Brain microvascular endothelial cell (primary cell): ENCODE results near the gene ADAMTS12.
"Not testable (repeated sequence)": the region's sequence is repeated elsewhere in the genome, so short reads cannot be mapped to it uniquely, and the experiment has no call there.

ENCODE experiments used
- DNase-seq: peaks from one replicate; pipeline ENCODE4 v3.0.0-alpha.2; 2020
- H3K27ac ChIP-seq: fragments of 250-450 bp; sonication (Bioruptor Pico); 2 replicates; pipeline ENCODE4 v1.5.1; 2020; ENCODE audit warnings: mild to moderate bottlenecking, moderate library complexity
- H3K27me3 ChIP-seq: fragments of 250-450 bp; sonication (Bioruptor Pico); replicated peaks from 2 replicates; pipeline ENCODE4 v1.5.1; 2020; ENCODE audit warnings: mild to moderate bottlenecking
- H3K36me3 ChIP-seq: fragments of 250-450 bp; sonication (Bioruptor Pico); replicated peaks from 2 replicates; pipeline ENCODE4 v1.5.1; 2020; ENCODE audit warnings: mild to moderate bottlenecking
- H3K4me3 ChIP-seq: 2 replicates; pipeline ENCODE4 v1.5.1; 2011; ENCODE audit warnings: low read depth, mild to moderate bottlenecking, control low read depth, low read length, moderate library complexity
- CTCF ChIP-seq: IDR thresholded peaks from 2 replicates; pipeline ENCODE4 v1.5.1; 2011; ENCODE audit warnings: low read depth, mild to moderate bottlenecking, moderate library complexity, low read length, control low read depth, inconsistent platforms; ENCODE audit errors: missing control alignments
- in situ Hi-C: cut with HindIII; loops from 2 replicates; pipeline ENCODE4 v1.10.0; 2017; ENCODE audit warnings: low sequenced_read_pairs, low pct_ligation_motif_present

The ADAMTS12 gene

DNA sequence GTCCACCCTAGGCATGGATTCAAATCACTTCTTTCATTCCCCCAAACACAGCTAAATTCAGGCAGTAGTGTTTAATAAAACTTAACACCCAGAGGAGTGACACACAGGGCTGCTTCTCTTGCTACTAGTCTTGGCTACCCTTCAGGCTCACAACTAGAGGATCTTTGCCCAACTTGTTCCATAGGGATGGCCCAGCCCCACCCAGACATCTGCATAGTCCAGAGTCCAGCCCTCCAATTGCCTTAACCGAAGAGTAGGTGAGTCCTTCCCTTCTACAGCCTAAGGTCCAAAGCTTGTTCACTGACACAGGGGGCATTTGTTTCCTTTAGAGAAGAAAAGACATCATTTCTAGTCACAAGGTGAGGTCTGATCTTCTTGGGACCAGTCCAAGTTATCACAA is 29.2 kb upstream of the ADAMTS12 start:
- Histone ChIP-seq H3K27me3 (no peaks in the 10 kb centered on the region), H3K4me3 (no peak overlapping the region), H3K36me3 (no peaks in the 10 kb centered on the region), H3K27ac (no peak overlapping the region)
- no peak for TF ChIP-seq CTCF
- no peak for DNase-seq
- in situ Hi-C loops: no loop called here

- H3K27ac ChIP-seq, H3K4me3 ChIP-seq, in situ Hi-C loops, DNase-seq, H3K36me3 ChIP-seq, H3K27me3 ChIP-seq: not testable (repeated sequence)
Measured at GRCh38 chr5:33914844-33915243, 23.1 kb upstream of the ADAMTS12 start.

GRCh38 chr5:33906248-33906647 is 14.5 kb upstream of the ADAMTS12 start:
- H3K27ac ChIP-seq, in situ Hi-C loops, H3K36me3 ChIP-seq, DNase-seq, H3K4me3 ChIP-seq, H3K27me3 ChIP-seq: not testable (repeated sequence)

- in situ Hi-C loops: no loop called here
- Histone ChIP-seq H3K27ac (no peak overlapping the region), H3K4me3 (no peak overlapping the region), H3K27me3 (no peaks in the 10 kb centered on the region), H3K36me3 (no peaks in the 10 kb centered on the region)
- no peak for TF ChIP-seq CTCF
- DNase-seq: no peak
Measured at GRCh38 chr5:33905381-33905780, 13.6 kb upstream of the ADAMTS12 start.

GRCh38 chr5:33903118-33903517 is 11.3 kb upstream of the ADAMTS12 start:
- no peaks in the 10 kb centered on the region for H3K27me3 ChIP-seq
- no peak for DNase-seq
- no peak overlapping the region for H3K27ac ChIP-seq
- in situ Hi-C loops: no loop called here
- H3K36me3 ChIP-seq: no peaks in the 10 kb centered on the region
- TF ChIP-seq CTCF: no peak
- H3K4me3 ChIP-seq: no peak overlapping the region

DNA sequence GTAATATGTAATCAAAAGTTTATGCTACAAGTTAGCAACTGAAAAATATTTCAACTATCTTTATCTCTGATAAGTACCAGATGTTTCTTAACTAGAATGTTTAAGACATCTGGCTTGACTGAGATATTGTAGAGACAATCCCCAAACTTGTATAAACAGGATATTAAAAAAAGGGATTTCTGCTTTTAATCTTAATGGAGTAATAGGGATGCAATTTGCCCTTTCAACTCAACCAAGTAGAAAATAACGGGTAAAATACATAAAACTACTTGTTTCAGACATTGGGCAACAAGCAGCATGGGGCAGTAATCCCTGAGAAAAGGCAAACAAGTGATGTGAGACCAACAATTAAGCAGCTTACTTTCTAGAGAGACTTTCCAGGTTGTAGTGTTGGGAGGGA is 9.4 kb upstream of the ADAMTS12 start:
- no peak for TF ChIP-seq CTCF
- Histone ChIP-seq H3K4me3 (no peak overlapping the region), H3K36me3 (no peaks in the 10 kb centered on the region), H3K27ac (no peak overlapping the region), H3K27me3 (no peaks in the 10 kb centered on the region)
- in situ Hi-C loops: no loop called here
- DNase-seq: no peak

DNA sequence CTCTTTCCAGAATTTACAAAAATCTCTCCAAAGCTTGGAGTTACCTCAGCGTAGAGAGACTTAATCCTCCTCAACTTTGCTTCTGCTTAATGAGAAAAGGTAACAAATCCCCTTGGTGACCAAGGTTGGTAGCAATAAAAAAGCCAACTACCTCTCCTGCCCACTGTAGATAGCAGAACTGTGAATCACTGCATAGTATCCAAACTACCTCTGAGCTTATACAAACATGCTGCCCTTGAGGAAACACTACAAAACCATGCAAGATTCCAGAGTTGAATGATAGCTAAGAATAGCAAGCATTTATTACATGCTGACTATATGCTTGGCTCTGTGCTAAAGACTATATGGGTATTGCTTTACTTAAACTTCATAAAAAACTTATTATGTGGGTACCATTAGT is 2.8 kb upstream of the ADAMTS12 start:
- no peaks in the 10 kb centered on the region for H3K27me3 ChIP-seq
- in situ Hi-C loops: no loop called here
- no peak overlapping the region for H3K27ac ChIP-seq
- no peak for TF ChIP-seq CTCF
- no peaks in the 10 kb centered on the region for H3K36me3 ChIP-seq
- H3K4me3 ChIP-seq: no peak overlapping the region
- peak; percentile 54 for DNase-seq
